ENCODE results near the gene EID3.

The EID3 gene

GRCh38 chr12:104280717-104281458 is 22.7 kb upstream of the EID3 start:
- DNase-seq, result peak in 1 of 2 experiments; percentile 14
- TF ChIP-seq POLR2A (IDR thresholded peaks at IDR 0.05; ENCODE audit: low read length), result no peak
- no peak for TF ChIP-seq GATA1 (IDR thresholded peaks at IDR 0.05; ENCODE audit: low read depth, low read length)

- TF ChIP-seq GATA1 (IDR thresholded peaks at IDR 0.05; ENCODE audit: low read depth, low read length) (no peak), POLR2A (IDR thresholded peaks at IDR 0.05; ENCODE audit: low read length) (no peak)
- no peak for DNase-seq
These were observed 21.9 kb upstream of the EID3 start for GRCh38 chr12:104281636-104282035.

- no peak for DNase-seq
These were observed 21.4 kb upstream of the EID3 start for GRCh38 chr12:104282109-104282508.

GRCh38 chr12:104285740-104286515 is 17.6 kb upstream of the EID3 start:
- TF ChIP-seq POLR2A (IDR thresholded peaks at IDR 0.05; ENCODE audit: low read length) (no peak), GATA1 (IDR thresholded peaks at IDR 0.05; ENCODE audit: low read depth, low read length) (no peak)

More at GRCh38 chr12:104282109-104282508, 21.4 kb upstream of the EID3 start:
- TF ChIP-seq POLR2A (IDR thresholded peaks at IDR 0.05; ENCODE audit: low read length) (no peak), GATA1 (IDR thresholded peaks at IDR 0.05; ENCODE audit: low read depth, low read length) (no peak)

GRCh38 chr12:104286516-104287482 is 16.7 kb upstream of the EID3 start:
- peak; percentile 98 to 99 for DNase-seq
- TF ChIP-seq POLR2A (IDR thresholded peaks at IDR 0.05; ENCODE audit: low read length) (peak; percentile 97), GATA1 (IDR thresholded peaks at IDR 0.05; ENCODE audit: low read depth, low read length) (no peak)

More at GRCh38 chr12:104285740-104286515, 17.6 kb upstream of the EID3 start:
- DNase-seq, result no peak

GRCh38 chr12:104288635-104289274 is 14.8 kb upstream of the EID3 start:
- peak; percentile 94 for DNase-seq
- TF ChIP-seq GATA1 (IDR thresholded peaks at IDR 0.05; ENCODE audit: low read depth, low read length) (no peak), POLR2A (IDR thresholded peaks at IDR 0.05; ENCODE audit: low read length) (peak; percentile 86)

- TF ChIP-seq POLR2A (IDR thresholded peaks at IDR 0.05; ENCODE audit: low read length) (no peak), GATA1 (IDR thresholded peaks at IDR 0.05; ENCODE audit: low read depth, low read length) (no peak)
- no peak for DNase-seq
These were observed 13.2 kb upstream of the EID3 start for GRCh38 chr12:104290320-104290719.

- no peak for DNase-seq
- TF ChIP-seq POLR2A (IDR thresholded peaks at IDR 0.05; ENCODE audit: low read length) (no peak), GATA1 (IDR thresholded peaks at IDR 0.05; ENCODE audit: low read depth, low read length) (no peak)
These were observed 12.7 kb upstream of the EID3 start for GRCh38 chr12:104290855-104291254.

- no peak for DNase-seq
- TF ChIP-seq POLR2A (IDR thresholded peaks at IDR 0.05; ENCODE audit: low read length), result no peak
- no peak for TF ChIP-seq GATA1 (IDR thresholded peaks at IDR 0.05; ENCODE audit: low read depth, low read length)
These were observed 11.5 kb upstream of the EID3 start for GRCh38 chr12:104291867-104292524.

- TF ChIP-seq POLR2A (IDR thresholded peaks at IDR 0.05; ENCODE audit: low read length) (no peak), GATA1 (IDR thresholded peaks at IDR 0.05; ENCODE audit: low read depth, low read length) (no peak)
- no peak for DNase-seq
These were observed 10.4 kb upstream of the EID3 start for GRCh38 chr12:104292872-104293794.

GRCh38 chr12:104294158-104294859 is 9.2 kb upstream of the EID3 start:
- peak; percentile 21 to 36 for DNase-seq

Measured in erythroblast (primary cell).